WTC11 (cell line): ENCODE data around the gene ZNF710. TPM values are rescaled to one million over a fixed set of nuclear protein-coding genes. Genes with fewer than 3 reads are reported as not detected.

ENCODE experiments used
- CBFB ChIP-seq: sonication (generic); formaldehyde crosslinking; IDR thresholded peaks from 2 replicates; pipeline ENCODE4 v1.8.1; 2022; ENCODE audit warnings: mild to moderate bottlenecking, low read depth, missing genetic modification reagents
- ETV6 ChIP-seq: sonication (generic); formaldehyde crosslinking; IDR thresholded peaks from 2 replicates; pipeline ENCODE4 v1.8.1; 2022; ENCODE audit warnings: mild to moderate bottlenecking, missing genetic modification reagents
- NFATC4 ChIP-seq: fragments of 250-450 bp; sonication (Bioruptor Pico); IDR thresholded peaks from 2 replicates; pipeline ENCODE4 v1.9.0; 2021; ENCODE audit warnings: mild to moderate bottlenecking
- NFYB ChIP-seq: sonication (generic); formaldehyde crosslinking; conservative IDR thresholded peaks from 2 replicates; pipeline ENCODE4 v1.8.0; 2022; ENCODE audit warnings: low read depth, missing genetic modification reagents
- TCF7 ChIP-seq: sonication (generic); formaldehyde crosslinking; IDR thresholded peaks from 2 replicates; pipeline ENCODE4 v1.8.0; 2022; ENCODE audit warnings: mild to moderate bottlenecking, low read depth, missing genetic modification reagents, moderate library complexity
- ZNF219 ChIP-seq: sonication (generic); formaldehyde crosslinking; IDR thresholded peaks from 2 replicates; pipeline ENCODE4 v1.8.0; 2023; ENCODE audit warnings: missing genetic modification reagents, mild to moderate bottlenecking, borderline replicate concordance
- ZNF317 ChIP-seq: sonication (generic); formaldehyde crosslinking; IDR thresholded peaks from 2 replicates; pipeline ENCODE4 v1.8.1; 2023; ENCODE audit warnings: low read depth, mild to moderate bottlenecking, moderate library complexity, missing genetic modification reagents, borderline replicate concordance
- ZNF396 ChIP-seq: fragments of 250-450 bp; sonication (Bioruptor Pico); IDR thresholded peaks from 2 replicates; pipeline ENCODE4 v1.8.0; 2021; ENCODE audit warnings: mild to moderate bottlenecking, moderate library complexity, borderline replicate concordance
- total RNA-seq: library from RNA; stranded (reverse); gene quantifications from 3 replicates; pipeline ENCODE4 v1.2.3, GENCODE V29; 2021
- TF ChIP-seq, protein P1 (sequence below): sonication (generic); formaldehyde crosslinking; IDR thresholded peaks from 2 replicates; pipeline ENCODE4 v1.8.0; 2023; ENCODE audit warnings: missing genetic modification reagents, mild to moderate bottlenecking, borderline replicate concordance
- TF ChIP-seq, protein P2 (sequence below): fragments of 250-450 bp; sonication (Bioruptor Pico); IDR thresholded peaks from 2 replicates; pipeline ENCODE4 v1.9.0; 2021; ENCODE audit warnings: moderate library complexity, mild to moderate bottlenecking, inconsistent platforms, borderline replicate concordance
- TF ChIP-seq, protein P3 (sequence below): fragments of 250-450 bp; sonication (Bioruptor Pico); IDR thresholded peaks from 2 replicates; pipeline ENCODE4 v1.8.0; 2021; ENCODE audit warnings: mild to moderate bottlenecking
- TF ChIP-seq, protein P4 (sequence below): sonication (generic); formaldehyde crosslinking; IDR thresholded peaks from 2 replicates; pipeline ENCODE4 v1.8.1; 2023; ENCODE audit warnings: mild to moderate bottlenecking, missing genetic modification reagents
- TF ChIP-seq, protein P5 (sequence below): fragments of 250-450 bp; sonication (Bioruptor Pico); IDR thresholded peaks from 2 replicates; pipeline ENCODE4 v2.1.2; 2022; ENCODE audit warnings: mild to moderate bottlenecking, moderate library complexity
- TF ChIP-seq, protein P6 (sequence below): fragments of 250-450 bp; sonication (Bioruptor Pico); IDR thresholded peaks from 2 replicates; pipeline ENCODE4 v1.9.0; 2021; ENCODE audit warnings: mild to moderate bottlenecking
- TF ChIP-seq, protein P7 (sequence below): fragments of 200-600 bp; IDR thresholded peaks from 2 replicates; pipeline ENCODE4 v1.8.0; 2022; ENCODE audit warnings: antibody characterized with exemption
- TF ChIP-seq, protein P8 (sequence below): sonication (generic); formaldehyde crosslinking; IDR thresholded peaks from 2 replicates; pipeline ENCODE4 v1.8.1; 2023; ENCODE audit warnings: mild to moderate bottlenecking, missing genetic modification reagents, borderline replicate concordance
- TF ChIP-seq, protein P9 (sequence below): fragments of 250-450 bp; sonication (Bioruptor Pico); conservative IDR thresholded peaks from 2 replicates; pipeline ENCODE4 v1.9.0; 2021; ENCODE audit warnings: mild to moderate bottlenecking

Gene ZNF710
- total RNA-seq, 1 experiment from 2014 or later = 25.9 TPM

DNA sequence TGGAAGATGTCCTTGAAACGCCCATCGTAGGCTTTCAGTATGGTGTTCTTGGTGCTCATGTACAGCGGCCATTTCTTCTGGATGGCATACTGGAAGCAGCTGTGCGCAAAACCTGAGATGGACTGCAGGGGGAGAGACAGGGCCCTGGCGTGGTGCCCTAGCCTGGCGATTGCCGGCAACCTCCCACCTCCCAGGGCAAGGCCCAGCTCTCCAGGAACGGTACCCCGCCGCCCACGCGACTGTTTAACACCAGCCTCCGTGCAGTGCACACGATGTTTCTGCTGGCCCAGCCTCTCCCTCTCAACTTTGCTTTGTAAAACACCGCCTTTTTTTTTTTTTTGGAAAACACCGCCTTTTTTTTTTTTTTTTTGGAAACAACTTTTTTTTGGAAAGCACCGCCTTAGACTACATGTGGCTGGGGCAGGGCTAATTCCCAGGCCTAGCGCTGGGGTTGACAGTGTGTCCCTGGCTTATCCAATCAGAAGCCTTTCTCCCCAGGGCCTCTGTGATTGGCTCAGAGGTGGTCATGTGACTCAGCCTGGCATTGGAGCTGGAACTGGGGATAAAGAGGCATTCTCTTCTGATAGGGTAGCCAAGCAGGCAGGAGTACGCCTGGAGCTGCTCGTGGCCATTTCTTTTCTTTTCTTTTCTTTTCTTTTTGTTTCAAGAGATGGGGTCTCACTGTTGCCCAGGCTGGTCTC is 86.5 kb downstream of the ZNF710 start (continued):
- TF ChIP-seq, protein P1, sequence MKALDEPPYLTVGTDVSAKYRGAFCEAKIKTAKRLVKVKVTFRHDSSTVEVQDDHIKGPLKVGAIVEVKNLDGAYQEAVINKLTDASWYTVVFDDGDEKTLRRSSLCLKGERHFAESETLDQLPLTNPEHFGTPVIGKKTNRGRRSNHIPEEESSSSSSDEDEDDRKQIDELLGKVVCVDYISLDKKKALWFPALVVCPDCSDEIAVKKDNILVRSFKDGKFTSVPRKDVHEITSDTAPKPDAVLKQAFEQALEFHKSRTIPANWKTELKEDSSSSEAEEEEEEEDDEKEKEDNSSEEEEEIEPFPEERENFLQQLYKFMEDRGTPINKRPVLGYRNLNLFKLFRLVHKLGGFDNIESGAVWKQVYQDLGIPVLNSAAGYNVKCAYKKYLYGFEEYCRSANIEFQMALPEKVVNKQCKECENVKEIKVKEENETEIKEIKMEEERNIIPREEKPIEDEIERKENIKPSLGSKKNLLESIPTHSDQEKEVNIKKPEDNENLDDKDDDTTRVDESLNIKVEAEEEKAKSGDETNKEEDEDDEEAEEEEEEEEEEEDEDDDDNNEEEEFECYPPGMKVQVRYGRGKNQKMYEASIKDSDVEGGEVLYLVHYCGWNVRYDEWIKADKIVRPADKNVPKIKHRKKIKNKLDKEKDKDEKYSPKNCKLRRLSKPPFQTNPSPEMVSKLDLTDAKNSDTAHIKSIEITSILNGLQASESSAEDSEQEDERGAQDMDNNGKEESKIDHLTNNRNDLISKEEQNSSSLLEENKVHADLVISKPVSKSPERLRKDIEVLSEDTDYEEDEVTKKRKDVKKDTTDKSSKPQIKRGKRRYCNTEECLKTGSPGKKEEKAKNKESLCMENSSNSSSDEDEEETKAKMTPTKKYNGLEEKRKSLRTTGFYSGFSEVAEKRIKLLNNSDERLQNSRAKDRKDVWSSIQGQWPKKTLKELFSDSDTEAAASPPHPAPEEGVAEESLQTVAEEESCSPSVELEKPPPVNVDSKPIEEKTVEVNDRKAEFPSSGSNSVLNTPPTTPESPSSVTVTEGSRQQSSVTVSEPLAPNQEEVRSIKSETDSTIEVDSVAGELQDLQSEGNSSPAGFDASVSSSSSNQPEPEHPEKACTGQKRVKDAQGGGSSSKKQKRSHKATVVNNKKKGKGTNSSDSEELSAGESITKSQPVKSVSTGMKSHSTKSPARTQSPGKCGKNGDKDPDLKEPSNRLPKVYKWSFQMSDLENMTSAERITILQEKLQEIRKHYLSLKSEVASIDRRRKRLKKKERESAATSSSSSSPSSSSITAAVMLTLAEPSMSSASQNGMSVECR (CRISPR knock-in tag) = no peak
- no peak for TF ChIP-seq CBFB (CRISPR knock-in tag)
- TF ChIP-seq ZNF396 (CRISPR knock-in tag) = no peak
- TF ChIP-seq ETV6 = no peak
- TF ChIP-seq, protein P2, sequence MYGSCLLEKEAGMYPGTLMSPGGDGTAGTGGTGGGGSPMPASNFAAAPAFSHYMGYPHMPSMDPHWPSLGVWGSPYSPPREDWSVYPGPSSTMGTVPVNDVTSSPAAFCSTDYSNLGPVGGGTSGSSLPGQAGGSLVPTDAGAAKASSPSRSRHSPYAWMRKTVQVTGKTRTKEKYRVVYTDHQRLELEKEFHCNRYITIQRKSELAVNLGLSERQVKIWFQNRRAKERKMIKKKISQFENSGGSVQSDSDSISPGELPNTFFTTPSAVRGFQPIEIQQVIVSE (CRISPR knock-in tag) = no peak
- peak; percentile 49 for TF ChIP-seq NFYB (CRISPR knock-in tag)
- TF ChIP-seq, protein P3, sequence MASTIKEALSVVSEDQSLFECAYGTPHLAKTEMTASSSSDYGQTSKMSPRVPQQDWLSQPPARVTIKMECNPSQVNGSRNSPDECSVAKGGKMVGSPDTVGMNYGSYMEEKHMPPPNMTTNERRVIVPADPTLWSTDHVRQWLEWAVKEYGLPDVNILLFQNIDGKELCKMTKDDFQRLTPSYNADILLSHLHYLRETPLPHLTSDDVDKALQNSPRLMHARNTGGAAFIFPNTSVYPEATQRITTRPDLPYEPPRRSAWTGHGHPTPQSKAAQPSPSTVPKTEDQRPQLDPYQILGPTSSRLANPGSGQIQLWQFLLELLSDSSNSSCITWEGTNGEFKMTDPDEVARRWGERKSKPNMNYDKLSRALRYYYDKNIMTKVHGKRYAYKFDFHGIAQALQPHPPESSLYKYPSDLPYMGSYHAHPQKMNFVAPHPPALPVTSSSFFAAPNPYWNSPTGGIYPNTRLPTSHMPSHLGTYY (CRISPR knock-in tag) = no peak
- TF ChIP-seq, protein P4, sequence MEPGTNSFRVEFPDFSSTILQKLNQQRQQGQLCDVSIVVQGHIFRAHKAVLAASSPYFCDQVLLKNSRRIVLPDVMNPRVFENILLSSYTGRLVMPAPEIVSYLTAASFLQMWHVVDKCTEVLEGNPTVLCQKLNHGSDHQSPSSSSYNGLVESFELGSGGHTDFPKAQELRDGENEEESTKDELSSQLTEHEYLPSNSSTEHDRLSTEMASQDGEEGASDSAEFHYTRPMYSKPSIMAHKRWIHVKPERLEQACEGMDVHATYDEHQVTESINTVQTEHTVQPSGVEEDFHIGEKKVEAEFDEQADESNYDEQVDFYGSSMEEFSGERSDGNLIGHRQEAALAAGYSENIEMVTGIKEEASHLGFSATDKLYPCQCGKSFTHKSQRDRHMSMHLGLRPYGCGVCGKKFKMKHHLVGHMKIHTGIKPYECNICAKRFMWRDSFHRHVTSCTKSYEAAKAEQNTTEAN = no peak
- no peak for TF ChIP-seq TCF7 (CRISPR knock-in tag)
- TF ChIP-seq, protein P5, sequence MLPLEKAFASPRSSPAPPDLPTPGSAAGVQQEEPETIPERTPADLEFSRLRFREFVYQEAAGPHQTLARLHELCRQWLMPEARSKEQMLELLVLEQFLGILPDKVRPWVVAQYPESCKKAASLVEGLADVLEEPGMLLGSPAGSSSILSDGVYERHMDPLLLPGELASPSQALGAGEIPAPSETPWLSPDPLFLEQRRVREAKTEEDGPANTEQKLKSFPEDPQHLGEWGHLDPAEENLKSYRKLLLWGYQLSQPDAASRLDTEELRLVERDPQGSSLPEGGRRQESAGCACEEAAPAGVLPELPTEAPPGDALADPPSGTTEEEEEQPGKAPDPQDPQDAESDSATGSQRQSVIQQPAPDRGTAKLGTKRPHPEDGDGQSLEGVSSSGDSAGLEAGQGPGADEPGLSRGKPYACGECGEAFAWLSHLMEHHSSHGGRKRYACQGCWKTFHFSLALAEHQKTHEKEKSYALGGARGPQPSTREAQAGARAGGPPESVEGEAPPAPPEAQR = no peak
- TF ChIP-seq, protein P6, sequence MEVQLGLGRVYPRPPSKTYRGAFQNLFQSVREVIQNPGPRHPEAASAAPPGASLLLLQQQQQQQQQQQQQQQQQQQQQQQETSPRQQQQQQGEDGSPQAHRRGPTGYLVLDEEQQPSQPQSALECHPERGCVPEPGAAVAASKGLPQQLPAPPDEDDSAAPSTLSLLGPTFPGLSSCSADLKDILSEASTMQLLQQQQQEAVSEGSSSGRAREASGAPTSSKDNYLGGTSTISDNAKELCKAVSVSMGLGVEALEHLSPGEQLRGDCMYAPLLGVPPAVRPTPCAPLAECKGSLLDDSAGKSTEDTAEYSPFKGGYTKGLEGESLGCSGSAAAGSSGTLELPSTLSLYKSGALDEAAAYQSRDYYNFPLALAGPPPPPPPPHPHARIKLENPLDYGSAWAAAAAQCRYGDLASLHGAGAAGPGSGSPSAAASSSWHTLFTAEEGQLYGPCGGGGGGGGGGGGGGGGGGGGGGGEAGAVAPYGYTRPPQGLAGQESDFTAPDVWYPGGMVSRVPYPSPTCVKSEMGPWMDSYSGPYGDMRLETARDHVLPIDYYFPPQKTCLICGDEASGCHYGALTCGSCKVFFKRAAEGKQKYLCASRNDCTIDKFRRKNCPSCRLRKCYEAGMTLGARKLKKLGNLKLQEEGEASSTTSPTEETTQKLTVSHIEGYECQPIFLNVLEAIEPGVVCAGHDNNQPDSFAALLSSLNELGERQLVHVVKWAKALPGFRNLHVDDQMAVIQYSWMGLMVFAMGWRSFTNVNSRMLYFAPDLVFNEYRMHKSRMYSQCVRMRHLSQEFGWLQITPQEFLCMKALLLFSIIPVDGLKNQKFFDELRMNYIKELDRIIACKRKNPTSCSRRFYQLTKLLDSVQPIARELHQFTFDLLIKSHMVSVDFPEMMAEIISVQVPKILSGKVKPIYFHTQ = no peak
- no peak for TF ChIP-seq ZNF317
- TF ChIP-seq NFATC4 (CRISPR knock-in tag) = no peak
- TF ChIP-seq, protein P7, sequence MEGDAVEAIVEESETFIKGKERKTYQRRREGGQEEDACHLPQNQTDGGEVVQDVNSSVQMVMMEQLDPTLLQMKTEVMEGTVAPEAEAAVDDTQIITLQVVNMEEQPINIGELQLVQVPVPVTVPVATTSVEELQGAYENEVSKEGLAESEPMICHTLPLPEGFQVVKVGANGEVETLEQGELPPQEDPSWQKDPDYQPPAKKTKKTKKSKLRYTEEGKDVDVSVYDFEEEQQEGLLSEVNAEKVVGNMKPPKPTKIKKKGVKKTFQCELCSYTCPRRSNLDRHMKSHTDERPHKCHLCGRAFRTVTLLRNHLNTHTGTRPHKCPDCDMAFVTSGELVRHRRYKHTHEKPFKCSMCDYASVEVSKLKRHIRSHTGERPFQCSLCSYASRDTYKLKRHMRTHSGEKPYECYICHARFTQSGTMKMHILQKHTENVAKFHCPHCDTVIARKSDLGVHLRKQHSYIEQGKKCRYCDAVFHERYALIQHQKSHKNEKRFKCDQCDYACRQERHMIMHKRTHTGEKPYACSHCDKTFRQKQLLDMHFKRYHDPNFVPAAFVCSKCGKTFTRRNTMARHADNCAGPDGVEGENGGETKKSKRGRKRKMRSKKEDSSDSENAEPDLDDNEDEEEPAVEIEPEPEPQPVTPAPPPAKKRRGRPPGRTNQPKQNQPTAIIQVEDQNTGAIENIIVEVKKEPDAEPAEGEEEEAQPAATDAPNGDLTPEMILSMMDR = no peak
- TF ChIP-seq, protein P8, sequence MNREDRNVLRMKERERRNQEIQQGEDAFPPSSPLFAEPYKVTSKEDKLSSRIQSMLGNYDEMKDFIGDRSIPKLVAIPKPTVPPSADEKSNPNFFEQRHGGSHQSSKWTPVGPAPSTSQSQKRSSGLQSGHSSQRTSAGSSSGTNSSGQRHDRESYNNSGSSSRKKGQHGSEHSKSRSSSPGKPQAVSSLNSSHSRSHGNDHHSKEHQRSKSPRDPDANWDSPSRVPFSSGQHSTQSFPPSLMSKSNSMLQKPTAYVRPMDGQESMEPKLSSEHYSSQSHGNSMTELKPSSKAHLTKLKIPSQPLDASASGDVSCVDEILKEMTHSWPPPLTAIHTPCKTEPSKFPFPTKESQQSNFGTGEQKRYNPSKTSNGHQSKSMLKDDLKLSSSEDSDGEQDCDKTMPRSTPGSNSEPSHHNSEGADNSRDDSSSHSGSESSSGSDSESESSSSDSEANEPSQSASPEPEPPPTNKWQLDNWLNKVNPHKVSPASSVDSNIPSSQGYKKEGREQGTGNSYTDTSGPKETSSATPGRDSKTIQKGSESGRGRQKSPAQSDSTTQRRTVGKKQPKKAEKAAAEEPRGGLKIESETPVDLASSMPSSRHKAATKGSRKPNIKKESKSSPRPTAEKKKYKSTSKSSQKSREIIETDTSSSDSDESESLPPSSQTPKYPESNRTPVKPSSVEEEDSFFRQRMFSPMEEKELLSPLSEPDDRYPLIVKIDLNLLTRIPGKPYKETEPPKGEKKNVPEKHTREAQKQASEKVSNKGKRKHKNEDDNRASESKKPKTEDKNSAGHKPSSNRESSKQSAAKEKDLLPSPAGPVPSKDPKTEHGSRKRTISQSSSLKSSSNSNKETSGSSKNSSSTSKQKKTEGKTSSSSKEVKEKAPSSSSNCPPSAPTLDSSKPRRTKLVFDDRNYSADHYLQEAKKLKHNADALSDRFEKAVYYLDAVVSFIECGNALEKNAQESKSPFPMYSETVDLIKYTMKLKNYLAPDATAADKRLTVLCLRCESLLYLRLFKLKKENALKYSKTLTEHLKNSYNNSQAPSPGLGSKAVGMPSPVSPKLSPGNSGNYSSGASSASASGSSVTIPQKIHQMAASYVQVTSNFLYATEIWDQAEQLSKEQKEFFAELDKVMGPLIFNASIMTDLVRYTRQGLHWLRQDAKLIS = no peak
- TF ChIP-seq ZNF219 (CRISPR knock-in tag) = no peak
- TF ChIP-seq, protein P9, sequence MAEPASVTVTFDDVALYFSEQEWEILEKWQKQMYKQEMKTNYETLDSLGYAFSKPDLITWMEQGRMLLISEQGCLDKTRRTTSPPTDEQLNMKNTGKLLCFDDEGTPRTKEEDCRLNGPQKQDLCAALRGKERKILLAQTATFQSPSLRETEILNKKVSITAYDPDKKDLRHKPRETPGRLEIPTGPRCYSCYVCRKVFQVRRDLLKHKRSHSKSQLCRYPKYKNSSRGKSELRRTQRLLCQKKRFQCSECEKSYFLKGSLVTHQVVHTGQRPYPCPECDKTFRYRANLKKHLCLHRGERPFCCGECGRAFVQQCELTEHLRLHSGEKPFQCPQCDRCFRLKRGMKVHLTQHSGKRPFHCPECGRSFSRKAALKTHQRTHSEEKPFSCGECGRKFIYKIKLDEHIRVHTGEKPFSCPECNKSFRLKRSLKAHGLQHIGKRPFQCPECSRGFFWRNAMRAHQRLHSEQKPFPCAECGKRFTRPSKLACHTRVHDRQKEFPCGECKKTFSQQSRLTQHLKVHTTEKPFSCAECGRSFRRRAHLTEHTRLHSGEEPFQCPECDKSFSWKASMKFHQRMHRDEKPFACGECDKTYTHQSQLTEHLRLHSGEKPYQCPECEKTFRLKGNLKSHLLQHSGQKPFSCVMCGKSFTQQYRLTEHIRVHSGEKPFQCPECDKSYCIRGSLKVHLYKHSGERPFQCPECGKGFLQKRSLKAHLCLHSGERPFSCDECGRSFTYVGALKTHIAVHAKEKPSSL (CRISPR knock-in tag) = no peak
